ENCODE results near the gene ARHGEF11.
"Not testable (repeated sequence)": the region's sequence is repeated elsewhere in the genome, so short reads cannot be mapped to it uniquely, and the experiment has no call there.

ARHGEF11 gene

DNA sequence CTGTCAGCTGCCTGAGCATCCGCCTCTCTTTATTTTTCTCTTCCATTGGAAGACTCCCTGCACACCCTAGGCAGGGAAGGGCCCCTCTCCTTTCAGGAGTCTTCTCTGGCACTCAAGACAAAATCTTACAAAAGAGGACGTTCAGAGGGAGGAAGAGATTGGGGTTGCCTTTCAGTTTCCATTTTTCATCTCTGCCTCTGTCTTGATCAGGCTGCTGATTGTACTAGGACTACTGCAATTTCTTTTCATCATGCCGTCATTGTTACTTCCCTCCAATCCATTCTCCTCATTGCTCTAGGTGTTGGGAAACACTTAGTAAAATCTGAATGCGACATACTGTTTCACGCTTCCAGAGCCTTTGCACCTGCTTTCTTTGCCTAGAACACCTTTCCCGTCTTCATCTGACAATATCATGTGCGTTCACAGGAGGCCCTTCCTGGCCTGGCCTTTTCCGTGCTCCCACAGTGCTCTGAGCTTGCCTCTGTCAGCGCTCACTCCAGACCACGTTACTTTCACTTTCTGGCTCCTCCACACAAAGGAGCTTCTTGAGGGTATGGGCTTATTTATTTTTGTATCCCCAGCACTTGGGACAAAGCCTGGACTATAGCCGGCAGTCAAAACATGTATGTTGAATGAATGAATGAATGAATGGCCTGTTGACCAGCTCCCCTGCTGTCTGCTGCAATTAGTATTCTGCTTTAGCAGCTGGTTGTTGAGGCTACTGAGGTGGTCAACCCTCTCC is 114.2 kb downstream of the ARHGEF11 start:
- CTCF ChIA-PET: interaction anchor here (1.0 to 1.7 kb wide), 2 partner anchors 39 to 42 kb away, joined by 3 to 4 read pairs; no protein-coding TSS in a partner anchor

DNA sequence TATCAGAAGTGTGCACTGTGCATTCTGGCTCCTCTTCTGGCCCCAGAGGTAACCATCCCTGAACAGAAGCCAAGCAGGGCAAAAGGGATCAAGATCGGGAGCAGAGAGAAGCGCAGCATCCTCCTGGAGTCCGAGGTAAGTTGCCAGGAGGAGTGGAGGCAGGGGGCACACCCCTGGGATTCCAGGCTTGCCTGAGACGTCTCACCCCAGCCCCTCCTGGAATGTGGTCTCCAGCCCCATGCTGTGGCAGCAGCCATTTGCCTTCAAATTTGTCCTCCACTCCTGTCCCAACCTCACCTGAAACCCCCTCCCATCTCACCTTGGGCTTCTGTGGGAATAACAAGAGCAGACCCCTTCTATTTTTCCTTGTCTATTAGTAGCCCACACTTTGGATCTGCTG is 115.1 kb downstream of the ARHGEF11 start:
- CTCF ChIA-PET: interaction anchor here (1.7 kb wide), 1 partner anchor 38 kb away, joined by 4 read pairs; no protein-coding TSS in a partner anchor
- POLR2A ChIA-PET: no interaction called here
- no peak for DNase-seq (ENCODE audit: extremely low spot score)
- TF ChIP-seq ELF4 (IDR thresholded peaks at IDR 0.05) (no peak), LEF1 (IDR thresholded peaks at IDR 0.05; ENCODE audit: borderline replicate concordance) (no peak), BHLHE40 (IDR thresholded peaks at IDR 0.05; ENCODE audit: borderline replicate concordance) (no peak), ZNF384 (IDR thresholded peaks at IDR 0.05) (no peak), FOXA1 (IDR thresholded peaks at IDR 0.05) (no peak), TARDBP (IDR thresholded peaks at IDR 0.05) (no peak), ARNT (IDR thresholded peaks at IDR 0.05) (no peak), FOXM1 (IDR thresholded peaks at IDR 0.05; ENCODE audit: borderline replicate concordance) (no peak), PKNOX1 (IDR thresholded peaks at IDR 0.05) (no peak), HDGF (IDR thresholded peaks at IDR 0.05; ENCODE audit: borderline replicate concordance) (no peak), L3MBTL2 (conservative IDR thresholded peaks at IDR 0.05) (no peak), CTBP1 (IDR thresholded peaks at IDR 0.05; ENCODE audit: borderline replicate concordance) (no peak), SUZ12 (IDR thresholded peaks at IDR 0.05) (no peak)

More for the DNA sequence above, 114.2 kb downstream of the ARHGEF11 start:
- POLR2A ChIA-PET: no interaction called here
- DNase-seq (ENCODE audit: extremely low spot score): no peak
- TF ChIP-seq FOXM1 (IDR thresholded peaks at IDR 0.05; ENCODE audit: borderline replicate concordance) (no peak), FOXA1 (IDR thresholded peaks at IDR 0.05) (no peak), ELF4 (IDR thresholded peaks at IDR 0.05) (no peak)

DNA sequence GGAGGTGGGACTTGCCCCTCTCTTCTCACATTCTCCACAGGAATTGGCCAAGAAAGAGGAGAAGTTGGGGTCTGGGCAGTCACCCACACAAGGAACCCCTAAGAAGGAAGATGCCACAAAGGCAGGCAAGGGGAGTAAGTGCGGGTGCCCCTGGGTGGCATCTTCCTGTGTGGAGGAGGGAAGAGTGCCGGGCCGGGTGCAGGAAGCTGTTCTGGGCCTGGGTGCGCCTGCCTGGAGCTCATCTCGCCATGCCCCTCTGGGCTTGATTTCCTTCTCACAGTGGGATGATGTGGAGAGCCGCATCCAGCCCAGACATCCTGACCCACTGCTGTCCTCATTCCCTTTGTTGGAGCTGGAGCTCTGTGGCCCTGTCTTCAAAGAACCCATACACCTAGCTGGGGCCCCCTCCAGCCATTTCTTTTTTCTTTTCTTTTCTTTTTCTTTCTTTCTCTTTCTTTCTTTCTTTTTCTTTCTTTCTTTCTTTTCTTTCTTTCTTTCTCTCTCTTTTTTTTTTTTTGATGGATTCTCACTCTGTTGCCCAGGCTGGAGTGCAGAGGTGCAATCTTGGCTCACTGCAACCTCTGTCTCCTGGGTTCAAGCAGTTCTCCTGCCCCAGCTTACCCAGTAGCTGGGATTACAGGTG is 115.8 kb downstream of the ARHGEF11 start:
- TF ChIP-seq SP1 (IDR thresholded peaks at IDR 0.05) (no peak), NFRKB (IDR thresholded peaks at IDR 0.05) (no peak), ZNF384 (IDR thresholded peaks at IDR 0.05) (no peak), ARNT (IDR thresholded peaks at IDR 0.05) (no peak), HDGF (IDR thresholded peaks at IDR 0.05; ENCODE audit: borderline replicate concordance) (no peak), L3MBTL2 (conservative IDR thresholded peaks at IDR 0.05) (no peak), CTBP1 (IDR thresholded peaks at IDR 0.05; ENCODE audit: borderline replicate concordance) (no peak)
- CTCF ChIA-PET: interaction anchor here (1.3 to 1.7 kb wide), 3 partner anchors 38 to 145 kb away, joined by 3 to 4 read pairs (median 4); no protein-coding TSS in a partner anchor
- POLR2A ChIA-PET: no interaction called here
- DNase-seq (ENCODE audit: extremely low spot score): no peak

- ChIA-PET CTCF (interaction anchor here (0.6 to 1.8 kb wide), 31 partner anchors 8 to 239 kb away, joined by 3 to 35 read pairs (median 4); no protein-coding TSS in a partner anchor), POLR2A (interaction anchor here (1.0 kb wide), 1 partner anchor 36 kb away, joined by 3 read pairs; no protein-coding TSS in a partner anchor)
- TF ChIP-seq TARDBP (IDR thresholded peaks at IDR 0.05) (no peak), FOXK2 (IDR thresholded peaks at IDR 0.05) (no peak), LEF1 (IDR thresholded peaks at IDR 0.05; ENCODE audit: borderline replicate concordance) (no peak), L3MBTL2 (conservative IDR thresholded peaks at IDR 0.05) (no peak), PKNOX1 (IDR thresholded peaks at IDR 0.05) (no peak), SP1 (IDR thresholded peaks at IDR 0.05) (no peak), ELF4 (IDR thresholded peaks at IDR 0.05) (no peak), FOXA1 (IDR thresholded peaks at IDR 0.05) (no peak), HDGF (IDR thresholded peaks at IDR 0.05; ENCODE audit: borderline replicate concordance) (no peak), NFRKB (IDR thresholded peaks at IDR 0.05) (no peak), ZNF384 (IDR thresholded peaks at IDR 0.05) (no peak), CTBP1 (IDR thresholded peaks at IDR 0.05; ENCODE audit: borderline replicate concordance) (no peak), ARNT (IDR thresholded peaks at IDR 0.05) (no peak), BHLHE40 (IDR thresholded peaks at IDR 0.05; ENCODE audit: borderline replicate concordance) (no peak), SUZ12 (IDR thresholded peaks at IDR 0.05) (no peak), FOXM1 (IDR thresholded peaks at IDR 0.05; ENCODE audit: borderline replicate concordance) (no peak)
- DNase-seq (ENCODE audit: extremely low spot score): no peak
Observed at GRCh38 chr1:156928043-156928602, 117.4 kb downstream of the ARHGEF11 start.

DNA sequence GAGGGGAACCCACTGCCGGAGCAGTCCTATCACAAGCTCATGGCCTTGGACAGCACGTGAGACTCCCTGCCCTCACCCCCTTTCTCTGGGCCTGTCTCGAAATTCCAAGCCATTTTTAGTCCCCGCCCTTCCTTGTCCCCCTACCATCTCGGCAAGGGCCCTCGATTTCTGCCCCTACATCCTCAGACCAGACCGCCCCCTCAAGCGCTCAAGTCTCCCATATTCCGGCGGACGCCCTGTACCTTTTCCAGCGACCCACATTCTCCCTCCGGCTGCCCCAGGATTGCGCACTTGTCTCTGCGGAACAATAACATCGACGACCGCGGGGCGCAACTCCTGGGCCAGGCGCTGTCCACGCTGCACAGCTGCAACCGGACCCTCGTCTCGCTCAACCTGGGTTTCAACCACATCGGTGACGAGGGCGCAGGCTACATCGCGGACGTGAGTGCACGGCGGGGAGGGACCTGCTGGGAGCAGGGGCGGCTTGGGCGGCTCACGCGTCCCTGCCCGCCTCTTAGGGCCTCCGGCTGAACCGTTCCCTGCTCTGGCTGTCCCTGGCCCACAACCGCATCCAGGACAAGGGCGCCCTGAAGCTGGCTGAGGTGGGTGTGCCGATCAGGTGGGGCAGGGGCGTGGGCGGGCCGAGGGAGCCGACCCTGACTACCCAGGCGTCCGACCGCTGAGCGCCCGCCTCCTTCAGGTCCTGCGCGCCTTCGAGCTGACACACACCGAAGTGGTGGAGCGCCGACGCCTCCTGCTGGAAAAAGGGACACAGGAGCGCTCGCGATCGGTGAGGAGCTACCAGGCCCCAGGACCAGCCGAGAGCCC is 118.1 kb downstream of the ARHGEF11 start:
- POLR2A ChIA-PET: interaction anchor here (1.0 kb wide), 1 partner anchor 35 kb away, joined by 3 read pairs; no protein-coding TSS in a partner anchor
- TF ChIP-seq ZNF384 (IDR thresholded peaks at IDR 0.05): no peak
- TF ChIP-seq HDGF (IDR thresholded peaks at IDR 0.05; ENCODE audit: borderline replicate concordance): 0 out of 2 replicates have a peak, but pooled peaks have one; percentile 27
- CTCF ChIA-PET: interaction anchor here (0.6 to 1.8 kb wide), 31 partner anchors 7 to 238 kb away, joined by 3 to 35 read pairs (median 4); no protein-coding TSS in a partner anchor
- DNase-seq (ENCODE audit: extremely low spot score): peak; percentile 89

DNA sequence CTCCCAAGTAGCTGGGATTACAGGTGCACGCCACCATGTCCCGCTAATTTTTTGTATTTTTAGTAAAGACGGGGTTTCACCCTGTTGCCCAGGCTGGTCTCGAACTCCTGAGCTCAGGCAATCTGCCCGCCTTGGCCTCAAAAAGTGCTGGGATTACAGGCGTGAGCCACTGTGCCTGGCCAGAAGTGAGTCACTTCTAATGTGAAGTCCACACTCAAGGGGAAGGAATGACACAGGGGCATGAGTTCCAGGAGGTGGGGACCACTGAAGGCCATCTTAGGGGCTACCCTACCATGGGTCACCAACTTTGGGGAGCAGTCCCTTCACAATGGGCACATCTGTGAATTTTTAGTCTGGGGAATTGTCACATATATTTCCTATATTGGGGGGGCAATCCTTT is 118.8 kb downstream of the ARHGEF11 start:
- ChIA-PET POLR2A (interaction anchor here (1.1 to 1.4 kb wide), 2 partner anchors 16 to 26 kb away, joined by 3 to 4 read pairs; no protein-coding TSS in a partner anchor), CTCF (interaction anchor here (0.9 to 1.8 kb wide), 4 partner anchors 10 to 237 kb away, joined by 4 to 8 read pairs (median 4); no protein-coding TSS in a partner anchor)

More for the DNA sequence above, 118.8 kb downstream of the ARHGEF11 start:
- not testable (repeated sequence) for DNase-seq (ENCODE audit: extremely low spot score)
